ENCODE measurements around the gene DUS1L.
A peak's percentile ranks its signal among the peaks of the same experiment; 100 is the strongest.

DUS1L gene

DNA sequence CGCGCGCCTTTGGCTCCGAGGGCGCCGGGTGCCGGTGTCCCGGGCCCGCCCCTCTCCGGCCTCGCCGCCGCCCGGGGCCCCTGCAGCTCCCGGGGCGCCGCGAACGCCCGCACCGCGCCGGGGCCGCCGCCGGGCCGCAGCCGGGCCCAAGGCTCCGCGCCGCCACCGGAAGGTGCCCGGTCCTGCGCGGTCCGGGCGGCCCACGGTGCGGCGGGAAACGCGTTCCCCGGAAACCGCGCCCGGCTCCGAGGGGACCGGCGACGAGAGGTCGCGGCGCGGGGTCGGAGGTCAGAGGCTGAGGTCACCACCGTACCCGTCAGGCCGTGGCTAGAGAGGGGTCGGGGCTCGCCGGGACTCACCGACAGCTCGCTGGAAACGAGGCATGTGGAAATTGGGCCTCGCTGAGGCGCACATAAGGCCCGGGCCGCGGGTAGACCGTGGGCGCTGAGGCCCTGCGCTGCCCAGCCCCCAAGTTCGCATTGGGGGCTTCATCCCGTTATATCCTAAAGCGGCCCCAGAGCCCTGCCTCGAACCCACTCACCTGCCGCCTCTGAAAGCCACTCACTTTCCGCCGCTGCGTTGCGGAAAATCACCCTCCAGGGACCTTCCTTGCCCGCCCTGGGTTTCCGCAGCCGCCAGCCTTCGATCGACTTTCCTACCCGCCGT is at the start of gene DUS1L:
TSS of gene DUS1L (minus strand) at position 167 of the 666 bp plus-strand sequence. CDS start 745 bp downstream, outside the sequence.
- Histone ChIP-seq H3K9me3 (ENCODE audit: control insufficient read depth, insufficient read depth, low read length) (no peaks in the 10 kb centered on the region), H3K36me3 (ENCODE audit: insufficient read depth, low read length) (peaks cover 9% of the 10 kb centered on the region; the same call in 1 of the 2 replicates), H3K9ac (ENCODE audit: low read depth, low read length) (peak within 1 kb of the TSS; percentile 98), H3K4me1 (ENCODE audit: insufficient read depth, low read length) (no peaks in the 10 kb centered on the region)

DNA sequence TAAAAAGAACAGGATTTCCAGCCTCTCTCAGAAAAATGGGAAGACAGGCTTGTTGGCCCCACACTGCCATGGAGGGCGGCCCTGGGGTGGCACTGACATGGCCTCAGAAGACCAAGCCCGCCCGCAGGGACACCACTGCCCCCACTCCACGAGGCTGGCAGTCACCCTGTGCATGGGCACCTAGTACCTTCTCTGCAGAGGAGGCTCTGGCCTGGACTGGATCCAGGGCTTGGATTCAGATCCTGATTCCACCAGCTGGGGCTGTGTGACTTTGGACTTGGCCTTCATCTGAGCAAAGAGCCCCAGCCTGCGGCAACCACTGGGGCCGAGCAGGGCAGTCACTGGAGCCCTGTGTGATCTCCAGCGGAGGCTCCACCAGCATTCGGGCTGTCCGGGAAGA is 49.3 kb upstream of the DUS1L start:
- no peaks in the 10 kb centered on the region for H3K9me3 ChIP-seq (ENCODE audit: control insufficient read depth, insufficient read depth, low read length)
- peaks cover 33% of the 10 kb centered on the region for H3K4me1 ChIP-seq (ENCODE audit: insufficient read depth, low read length)
- H3K9ac ChIP-seq (ENCODE audit: low read depth, low read length), result no peak overlapping the region

DNA sequence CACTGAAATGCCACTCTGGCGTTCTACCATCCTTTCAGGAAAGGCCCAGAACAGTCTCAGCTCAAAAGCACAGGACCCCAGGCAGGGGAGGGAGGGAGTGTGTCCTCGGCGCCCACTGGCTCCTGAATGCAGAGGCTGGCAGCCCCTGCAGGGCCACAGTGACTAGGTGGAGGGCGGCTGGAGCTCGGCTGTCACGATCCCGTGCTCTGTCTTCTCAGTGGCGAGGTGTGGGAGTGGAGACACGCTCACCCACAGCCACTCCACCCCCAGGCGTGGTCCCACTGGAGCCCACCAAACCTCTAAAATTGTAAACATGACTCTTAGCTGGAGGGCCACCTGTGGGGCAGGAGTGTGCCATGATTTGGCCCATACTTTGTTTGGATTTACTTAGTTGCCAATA is 48.8 kb upstream of the DUS1L start:
- H3K36me3 ChIP-seq (ENCODE audit: insufficient read depth, low read length), result no peaks in the 10 kb centered on the region
- peaks cover 31% of the 10 kb centered on the region for H3K4me1 ChIP-seq (ENCODE audit: insufficient read depth, low read length)
- no peak overlapping the region for H3K9ac ChIP-seq (ENCODE audit: low read depth, low read length)
- H3K9me3 ChIP-seq (ENCODE audit: control insufficient read depth, insufficient read depth, low read length), result no peaks in the 10 kb centered on the region

More for the DNA sequence above, 49.3 kb upstream of the DUS1L start:
- H3K36me3 ChIP-seq (ENCODE audit: insufficient read depth, low read length), result no peaks in the 10 kb centered on the region

DNA sequence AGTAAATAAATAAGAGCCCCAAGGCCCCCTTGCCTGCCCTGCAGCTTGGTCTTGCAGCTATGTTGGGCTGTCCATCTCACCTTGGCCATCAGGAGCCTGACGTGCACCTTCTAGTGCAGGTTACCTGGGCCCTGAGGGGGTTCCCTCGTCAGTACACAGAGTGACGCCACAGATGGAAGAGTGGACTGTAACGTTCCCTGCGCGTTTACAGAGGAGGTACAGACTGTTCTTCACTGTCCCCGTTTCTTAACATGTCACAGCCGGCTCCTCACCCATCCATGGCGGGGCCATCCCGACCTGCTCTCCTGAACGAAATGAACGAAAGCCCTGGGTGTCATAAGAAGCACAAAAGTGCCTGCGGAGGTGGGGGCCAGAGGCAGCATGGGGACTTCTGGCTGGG is 48.3 kb upstream of the DUS1L start:
- Histone ChIP-seq H3K36me3 (ENCODE audit: insufficient read depth, low read length) (no peaks in the 10 kb centered on the region), H3K9me3 (ENCODE audit: control insufficient read depth, insufficient read depth, low read length) (no peaks in the 10 kb centered on the region), H3K4me1 (ENCODE audit: insufficient read depth, low read length) (peaks cover 27% of the 10 kb centered on the region; the same call in 1 of the 2 replicates), H3K9ac (ENCODE audit: low read depth, low read length) (no peak overlapping the region)

DNA sequence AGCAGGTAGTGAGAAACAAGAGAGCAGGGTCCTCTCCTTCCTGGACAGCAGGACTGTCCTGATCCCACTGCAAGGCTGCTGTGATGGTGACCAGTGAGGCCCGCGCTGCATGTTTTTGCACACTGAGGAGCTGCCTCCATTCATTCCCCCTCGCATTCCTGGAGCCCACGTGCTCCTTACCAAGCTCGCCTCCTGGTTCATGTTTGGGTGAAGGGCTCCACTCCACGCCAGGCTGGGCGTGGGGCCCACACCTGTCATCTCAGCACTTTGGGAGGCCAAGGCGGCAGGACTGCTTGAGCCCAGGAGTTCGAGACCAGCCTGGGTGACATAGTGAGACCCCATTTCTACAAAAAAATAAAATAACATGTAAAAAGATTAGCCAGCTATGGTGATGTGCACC is 47.8 kb upstream of the DUS1L start:
- Histone ChIP-seq H3K4me1 (ENCODE audit: insufficient read depth, low read length) (peaks cover 23% of the 10 kb centered on the region; the same call in 1 of the 2 replicates), H3K9me3 (ENCODE audit: control insufficient read depth, insufficient read depth, low read length) (no peaks in the 10 kb centered on the region), H3K9ac (ENCODE audit: low read depth, low read length) (no peak overlapping the region), H3K36me3 (ENCODE audit: insufficient read depth, low read length) (no peaks in the 10 kb centered on the region)

DNA sequence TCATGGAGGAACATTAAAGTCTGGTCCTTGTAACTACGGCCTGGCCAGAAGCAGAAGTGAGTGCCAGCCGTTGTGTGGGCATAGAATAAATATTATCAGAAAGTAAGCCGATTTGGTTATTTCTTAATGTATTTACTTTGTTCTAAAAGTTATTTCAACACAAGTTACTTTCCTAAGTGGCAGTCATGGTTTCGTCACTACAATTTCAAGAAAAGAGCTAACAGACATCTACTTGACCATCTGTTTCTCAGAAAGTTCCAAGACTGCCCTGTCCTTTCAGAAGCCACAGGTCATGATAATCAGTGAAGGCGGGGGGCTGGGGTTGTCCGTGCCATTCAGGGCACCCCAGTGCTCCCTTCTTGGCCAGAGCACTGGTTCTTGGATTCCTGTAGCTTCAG is 47.3 kb upstream of the DUS1L start:
- Histone ChIP-seq H3K9ac (ENCODE audit: low read depth, low read length) (no peak overlapping the region), H3K4me1 (ENCODE audit: insufficient read depth, low read length) (peaks cover 18% of the 10 kb centered on the region; the same call in 1 of the 2 replicates), H3K9me3 (ENCODE audit: control insufficient read depth, insufficient read depth, low read length) (no peaks in the 10 kb centered on the region), H3K36me3 (ENCODE audit: insufficient read depth, low read length) (no peaks in the 10 kb centered on the region)

DNA sequence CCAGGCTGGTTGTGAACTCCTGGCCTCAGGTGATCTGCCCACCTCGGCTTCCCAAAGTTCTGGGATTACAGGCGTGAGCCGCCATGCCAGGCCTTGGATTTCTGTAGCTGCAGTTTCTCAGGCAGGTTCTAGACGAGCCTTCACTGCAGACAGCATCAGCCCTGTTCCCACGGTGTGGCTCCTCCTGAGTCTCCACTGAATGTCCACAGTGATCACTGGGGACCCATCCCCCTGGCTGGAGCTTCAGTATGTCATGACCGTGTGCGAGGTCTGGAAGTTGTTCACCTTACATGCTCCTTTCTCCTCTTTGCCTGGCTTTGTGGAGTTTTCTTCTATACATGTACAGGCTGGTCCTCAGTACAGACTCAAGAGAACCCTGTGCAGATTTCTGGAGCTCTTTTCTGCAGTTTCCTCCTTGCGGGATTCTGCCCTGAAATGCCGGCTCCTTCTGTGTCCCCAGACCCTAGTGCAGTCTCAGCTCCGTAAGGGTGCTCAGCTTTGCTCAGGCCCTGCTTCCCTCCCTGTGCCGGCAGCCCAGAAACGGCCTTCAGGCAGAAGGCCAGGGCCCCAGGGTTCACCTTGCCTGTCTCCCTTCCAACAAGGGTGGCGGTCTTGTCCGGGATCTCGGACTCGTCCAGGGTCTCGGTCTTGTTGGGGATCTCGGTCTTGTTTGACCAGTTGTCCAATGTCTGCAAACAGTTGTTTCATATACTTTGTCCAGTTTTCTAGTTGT is 46.7 kb upstream of the DUS1L start:
- Histone ChIP-seq H3K9me3 (ENCODE audit: control insufficient read depth, insufficient read depth, low read length) (no peaks in the 10 kb centered on the region), H3K4me1 (ENCODE audit: insufficient read depth, low read length) (peaks cover 12% of the 10 kb centered on the region; the same call in 1 of the 2 replicates), H3K9ac (ENCODE audit: low read depth, low read length) (no peak overlapping the region), H3K36me3 (ENCODE audit: insufficient read depth, low read length) (no peaks in the 10 kb centered on the region)

DNA sequence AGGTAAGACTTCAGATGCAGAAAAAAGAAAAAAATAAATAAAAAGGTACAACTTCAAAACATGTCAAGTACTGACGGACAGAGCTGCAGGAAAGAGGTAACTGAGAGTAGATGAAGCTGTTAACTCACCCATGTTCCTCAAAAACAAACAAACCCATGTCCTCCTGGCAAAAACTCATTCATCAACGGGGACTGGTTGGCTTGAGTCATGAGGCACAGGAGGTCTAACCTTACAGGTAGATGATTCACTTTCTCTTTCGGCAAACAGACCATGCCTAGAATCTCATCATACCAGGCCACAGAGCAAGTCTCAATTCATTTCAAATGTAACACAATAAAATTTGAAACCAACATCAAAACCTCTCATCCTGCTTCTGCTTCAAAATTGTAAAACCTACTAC is 44.7 kb upstream of the DUS1L start:
- Histone ChIP-seq H3K4me1 (ENCODE audit: insufficient read depth, low read length) (peaks cover 15% of the 10 kb centered on the region; the same call in 1 of the 2 replicates), H3K9ac (ENCODE audit: low read depth, low read length) (no peak overlapping the region), H3K9me3 (ENCODE audit: control insufficient read depth, insufficient read depth, low read length) (no peaks in the 10 kb centered on the region), H3K36me3 (ENCODE audit: insufficient read depth, low read length) (no peaks in the 10 kb centered on the region)

DNA sequence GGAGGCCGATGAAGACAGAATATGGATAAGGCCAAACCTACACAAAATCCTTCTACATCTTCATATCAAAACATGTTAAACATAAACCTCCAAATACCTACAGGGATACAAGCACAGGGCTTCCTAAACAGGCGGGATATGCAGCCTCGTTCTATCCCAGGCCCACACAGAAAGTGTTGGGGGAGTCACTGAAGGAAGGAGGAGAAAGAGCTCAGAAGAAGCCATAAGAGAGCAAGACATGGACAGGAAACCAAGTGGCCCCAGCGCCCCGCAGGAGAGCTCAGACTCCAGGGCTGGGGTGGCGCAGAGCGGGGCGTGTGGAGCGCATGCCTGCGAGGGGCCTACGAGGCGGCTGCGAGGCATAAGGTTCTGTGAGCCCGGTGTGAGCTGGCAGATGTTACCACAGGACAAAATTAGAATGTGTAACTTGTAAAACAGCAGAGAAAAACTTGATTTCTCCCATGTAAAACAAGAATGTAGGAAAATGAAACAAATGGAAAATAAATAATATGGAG is 43.4 kb upstream of the DUS1L start:
- Histone ChIP-seq H3K9me3 (ENCODE audit: control insufficient read depth, insufficient read depth, low read length) (no peaks in the 10 kb centered on the region), H3K9ac (ENCODE audit: low read depth, low read length) (no peak overlapping the region), H3K36me3 (ENCODE audit: insufficient read depth, low read length) (no peaks in the 10 kb centered on the region), H3K4me1 (ENCODE audit: insufficient read depth, low read length) (peaks cover 21% of the 10 kb centered on the region; the same call in 1 of the 2 replicates)

DNA sequence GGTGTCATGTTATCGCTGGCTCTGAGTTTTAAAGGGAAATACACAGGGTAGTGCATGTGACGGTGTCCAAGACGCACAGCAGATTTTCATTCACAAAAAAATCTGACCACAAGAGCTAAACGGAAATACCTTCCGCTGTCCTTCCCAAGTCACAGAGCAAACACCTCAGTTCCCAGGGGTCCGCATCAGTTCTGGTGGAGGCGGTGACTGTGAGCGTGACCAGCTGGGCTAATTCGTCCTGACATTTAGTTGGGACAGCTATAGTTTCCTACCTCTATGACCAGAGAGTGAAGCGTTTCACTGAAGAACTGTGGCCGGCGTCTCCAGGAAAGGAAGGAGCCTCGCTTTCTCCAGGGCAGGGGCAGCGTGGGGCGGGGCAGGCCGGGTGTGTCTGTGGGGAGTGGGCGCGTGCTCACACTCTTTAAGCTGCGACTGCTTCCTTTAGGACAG is 42.9 kb upstream of the DUS1L start:
- Histone ChIP-seq H3K36me3 (ENCODE audit: insufficient read depth, low read length) (no peaks in the 10 kb centered on the region), H3K4me1 (ENCODE audit: insufficient read depth, low read length) (peaks cover 26% of the 10 kb centered on the region; the same call in 1 of the 2 replicates), H3K9ac (ENCODE audit: low read depth, low read length) (no peak overlapping the region), H3K9me3 (ENCODE audit: control insufficient read depth, insufficient read depth, low read length) (no peaks in the 10 kb centered on the region)

DNA sequence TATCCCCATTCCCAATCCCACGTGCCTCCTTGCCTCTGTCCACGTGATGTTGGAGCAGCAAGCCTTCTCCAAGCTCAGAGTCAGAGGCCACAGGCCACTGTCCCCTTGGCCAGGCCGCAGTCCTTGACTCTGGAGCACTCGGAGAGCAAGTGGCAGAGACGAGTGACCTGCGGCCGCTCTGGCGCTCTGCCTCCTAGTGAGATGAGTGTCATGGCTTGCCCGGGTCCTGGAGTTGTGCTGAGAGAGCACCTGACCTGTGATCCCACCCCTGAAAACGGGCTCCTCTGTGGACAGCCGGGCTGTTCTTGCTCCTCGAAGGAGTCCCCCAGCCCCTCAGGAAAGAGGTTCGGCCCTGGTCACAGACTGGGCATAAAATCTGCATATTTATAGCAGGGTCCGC is 42.4 kb upstream of the DUS1L start:
- no peaks in the 10 kb centered on the region for H3K9me3 ChIP-seq (ENCODE audit: control insufficient read depth, insufficient read depth, low read length)
- H3K9ac ChIP-seq (ENCODE audit: low read depth, low read length), result no peak overlapping the region
- H3K4me1 ChIP-seq (ENCODE audit: insufficient read depth, low read length), result peaks cover 28% of the 10 kb centered on the region; the same call in 1 of the 2 replicates

DNA sequence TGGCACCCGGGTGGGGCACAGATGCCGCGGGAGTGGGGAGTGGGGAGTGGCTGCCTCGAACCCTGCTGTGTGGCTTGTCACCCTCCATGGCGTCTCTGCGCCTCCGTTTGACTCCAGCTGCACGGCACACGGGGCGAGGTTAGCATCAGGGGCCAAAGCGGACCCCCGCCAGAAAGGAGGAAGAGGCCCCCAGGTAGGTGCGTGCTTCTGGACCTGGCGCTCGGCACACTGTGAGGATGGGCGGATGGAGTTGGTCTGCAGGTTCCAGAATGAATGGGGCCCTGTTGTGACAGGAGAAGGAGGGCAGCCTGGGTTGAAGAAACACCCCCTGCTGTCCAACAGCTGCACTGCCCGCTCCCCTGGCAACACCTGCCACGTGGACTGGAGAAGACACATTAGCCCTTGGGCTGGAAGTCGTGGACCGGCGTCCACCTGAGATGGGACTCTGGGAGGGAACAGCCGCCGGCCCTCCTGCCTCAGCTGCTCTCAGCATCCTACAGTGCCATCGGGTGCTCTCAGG is 41.8 kb upstream of the DUS1L start:
- no peak overlapping the region for H3K9ac ChIP-seq (ENCODE audit: low read depth, low read length)
- H3K4me1 ChIP-seq (ENCODE audit: insufficient read depth, low read length), result peaks cover 28% of the 10 kb centered on the region; the same call in 1 of the 2 replicates
- no peaks in the 10 kb centered on the region for H3K9me3 ChIP-seq (ENCODE audit: control insufficient read depth, insufficient read depth, low read length)
- H3K36me3 ChIP-seq (ENCODE audit: insufficient read depth, low read length), result no peaks in the 10 kb centered on the region

More for the DNA sequence above, 42.4 kb upstream of the DUS1L start:
- H3K36me3 ChIP-seq (ENCODE audit: insufficient read depth, low read length), result no peaks in the 10 kb centered on the region

DNA sequence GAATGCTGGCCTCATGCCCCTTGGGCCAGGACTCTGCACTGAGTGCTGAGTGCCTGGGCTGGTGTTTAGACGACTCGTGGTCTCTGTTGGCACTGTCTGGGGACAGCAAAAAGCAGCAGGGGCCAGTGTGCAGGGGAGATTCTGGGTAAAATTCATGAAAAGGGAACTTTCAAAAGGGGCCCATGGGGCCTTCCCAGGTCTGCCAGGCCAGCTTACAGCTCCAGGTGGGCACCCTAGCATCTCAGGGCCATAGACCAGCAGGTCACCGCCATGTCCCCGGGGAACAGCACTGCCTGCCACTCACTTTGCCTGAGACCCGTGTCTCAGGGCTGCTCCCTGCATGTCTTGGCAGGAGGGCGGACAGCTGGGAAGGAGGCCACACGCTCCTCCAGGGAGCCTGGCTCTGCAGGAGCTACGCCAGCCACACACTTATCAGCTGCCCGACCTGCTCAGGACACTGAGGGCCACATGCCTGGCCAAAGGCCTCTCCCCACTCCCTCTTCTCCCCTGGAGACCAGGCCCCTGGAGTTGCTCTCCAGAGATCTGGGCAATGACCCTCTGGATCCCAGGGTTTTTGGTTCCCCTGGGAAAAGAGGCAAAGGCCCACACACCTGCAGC is 41.2 kb upstream of the DUS1L start:
- Histone ChIP-seq H3K9ac (ENCODE audit: low read depth, low read length) (no peak overlapping the region), H3K36me3 (ENCODE audit: insufficient read depth, low read length) (no peaks in the 10 kb centered on the region)

More for the DNA sequence above, 41.2 kb upstream of the DUS1L start:
- Histone ChIP-seq H3K4me1 (ENCODE audit: insufficient read depth, low read length) (peaks cover 28% of the 10 kb centered on the region; the same call in 1 of the 2 replicates), H3K9me3 (ENCODE audit: control insufficient read depth, insufficient read depth, low read length) (no peaks in the 10 kb centered on the region)
